Spleen (tissue), 7 donors: Measurements from ENCODE around the gene POU2AF3.

Experiments
- POLR2A ChIP-seq, 3 donors: fragments of 450-650 bp; IDR thresholded peaks; one replicate each; pipeline ENCODE4 v1.5.1; 2017; ENCODE audit warnings: antibody characterized with exemption in 3 of 3, mild to moderate bottlenecking in 1 of 3
- TF ChIP-seq, protein P1 (sequence below), 11 experiments: fragments of 200-600 bp in 7 of 11; fragments of 450-650 bp in 4 of 11; sonication (generic) in 4 of 11; IDR thresholded peaks in 8 of 11; conservative IDR thresholded peaks in 3 of 11; 1 replicate in 7 of 11; 2 replicates in 4 of 11; pipeline versions ENCODE4 v1.4.0 to v1.8.0; 2016 to 2021; ENCODE audit warnings: antibody characterized with exemption in 11 of 11, inconsistent platforms in 4 of 11, mild to moderate bottlenecking in 1 of 11
- donor health status: DM: no; HTN: no; CAD: no; lungs with moderate emphysema.
- donor health status: DM: no; HTN: no; CAD: no.
- donor health status: DM: no; HTN: no; CAD: no.

DNA sequence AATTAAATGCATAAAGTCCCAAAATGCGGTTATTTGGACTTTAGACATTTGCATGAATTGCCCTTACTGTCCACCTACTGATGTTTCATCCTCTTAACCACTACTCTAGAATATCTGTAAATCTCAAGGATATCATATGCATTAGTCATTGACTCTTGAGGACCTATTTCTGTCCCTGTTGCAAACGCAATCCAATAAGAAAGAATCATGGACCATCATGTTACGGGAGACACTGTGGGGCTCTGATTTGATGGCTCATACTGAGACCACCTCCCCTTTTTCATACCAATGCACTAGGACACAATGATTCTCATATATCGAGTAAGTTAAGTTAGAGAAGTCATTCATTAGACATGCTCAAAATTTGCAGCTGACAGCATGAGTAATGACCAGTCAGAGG, 38.5 kb upstream of the POU2AF3 start:
- TF ChIP-seq, protein P1, sequence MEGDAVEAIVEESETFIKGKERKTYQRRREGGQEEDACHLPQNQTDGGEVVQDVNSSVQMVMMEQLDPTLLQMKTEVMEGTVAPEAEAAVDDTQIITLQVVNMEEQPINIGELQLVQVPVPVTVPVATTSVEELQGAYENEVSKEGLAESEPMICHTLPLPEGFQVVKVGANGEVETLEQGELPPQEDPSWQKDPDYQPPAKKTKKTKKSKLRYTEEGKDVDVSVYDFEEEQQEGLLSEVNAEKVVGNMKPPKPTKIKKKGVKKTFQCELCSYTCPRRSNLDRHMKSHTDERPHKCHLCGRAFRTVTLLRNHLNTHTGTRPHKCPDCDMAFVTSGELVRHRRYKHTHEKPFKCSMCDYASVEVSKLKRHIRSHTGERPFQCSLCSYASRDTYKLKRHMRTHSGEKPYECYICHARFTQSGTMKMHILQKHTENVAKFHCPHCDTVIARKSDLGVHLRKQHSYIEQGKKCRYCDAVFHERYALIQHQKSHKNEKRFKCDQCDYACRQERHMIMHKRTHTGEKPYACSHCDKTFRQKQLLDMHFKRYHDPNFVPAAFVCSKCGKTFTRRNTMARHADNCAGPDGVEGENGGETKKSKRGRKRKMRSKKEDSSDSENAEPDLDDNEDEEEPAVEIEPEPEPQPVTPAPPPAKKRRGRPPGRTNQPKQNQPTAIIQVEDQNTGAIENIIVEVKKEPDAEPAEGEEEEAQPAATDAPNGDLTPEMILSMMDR (IDR thresholded peaks at IDR 0.05 in 8 of 11, conservative IDR thresholded peaks at IDR 0.05 in 3 of 11), result no peak
- no peak for TF ChIP-seq POLR2A (IDR thresholded peaks at IDR 0.05)
